OCI-LY7 (cell line): Measurements from ENCODE around the gene ABCC1. TPM values are rescaled to one million over a fixed set of nuclear protein-coding genes. Genes with fewer than 3 reads are reported as not detected.

Source experiments
- BruUV-seq: library from RNA; stranded (reverse); fragments of 400-500 nt; replicated peaks from 2 replicates; lab custom pipeline; 2021; lab: Mats Ljungman, UMichigan
- CTCF ChIA-PET: fragments of 300-600 bp; sonication (Branson Sonifier 250); formaldehyde crosslinking; loops from one replicate; lab custom pipeline; 2022; ENCODE audit warnings: antibody characterized with exemption; ENCODE audit not compliant: unreplicated experiment; lab: Charles Lee
- POLR2A ChIA-PET: fragments of 300-600 bp; sonication (Branson Sonifier 250); formaldehyde crosslinking; loops from one replicate; lab custom pipeline; 2022; ENCODE audit warnings: antibody characterized with exemption; lab: Charles Lee
- DNase-seq: peaks from one replicate; pipeline ENCODE4 v3.0.0-alpha.2; 2015; ENCODE audit warnings: low spot score
- H2AFZ ChIP-seq: fragments of 200-600 bp; sonication (generic), shearing (Covaris generic); 2 replicates; pipeline ENCODE4 v1.6.1; 2014; ENCODE audit warnings: mild to moderate bottlenecking, antibody characterized with exemption, low read length, moderate library complexity
- H3K27ac ChIP-seq: fragments of 200-600 bp; sonication (generic); 2 replicates; pipeline ENCODE4 v1.5.1; 2014; ENCODE audit warnings: mixed run types, low read depth, mild to moderate bottlenecking, moderate library complexity, low read length, inconsistent platforms; ENCODE audit not compliant: poor library complexity, severe bottlenecking
- H3K36me3 ChIP-seq: fragments of 200-600 bp; sonication (generic); 2 replicates; pipeline ENCODE4 v1.6.1; 2014; ENCODE audit warnings: mild to moderate bottlenecking, antibody characterized with exemption, low read length, moderate library complexity, mixed read lengths; ENCODE audit not compliant: insufficient read depth
- H3K4me1 ChIP-seq: fragments of 200-600 bp; sonication (generic); 2 replicates; pipeline ENCODE4 v1.5.1; 2014; ENCODE audit warnings: mild to moderate bottlenecking, low read length; ENCODE audit not compliant: insufficient read depth, poor library complexity, severe bottlenecking
- H3K4me2 ChIP-seq: fragments of 200-600 bp; sonication (generic); 2 replicates; pipeline ENCODE4 v1.6.1; 2014; ENCODE audit warnings: mild to moderate bottlenecking, low read length
- H3K4me3 ChIP-seq: fragments of 200-600 bp; sonication (generic); 2 replicates; pipeline ENCODE4 v1.5.1; 2014; ENCODE audit warnings: mild to moderate bottlenecking, low read depth, low read length; ENCODE audit not compliant: poor library complexity, severe bottlenecking
- H3K79me2 ChIP-seq: fragments of 200-600 bp; sonication (generic); 2 replicates; pipeline ENCODE4 v1.6.1; 2016; ENCODE audit warnings: low read depth, mild to moderate bottlenecking, low read length, moderate library complexity, mixed read lengths; ENCODE audit not compliant: insufficient read depth
- H3K9me2 ChIP-seq: fragments of 200-600 bp; sonication (generic); 2 replicates; pipeline ENCODE4 v1.6.1; 2016; ENCODE audit warnings: mild to moderate bottlenecking, low read length, mixed read lengths; ENCODE audit not compliant: insufficient read depth
- H3K9me3 ChIP-seq: fragments of 200-600 bp; sonication (generic); 2 replicates; pipeline ENCODE4 v1.6.1; 2014; ENCODE audit warnings: mild to moderate bottlenecking, mixed run types, low read length, mixed read lengths
- H4K20me1 ChIP-seq: fragments of 200-600 bp; sonication (generic); 2 replicates; pipeline ENCODE4 v1.6.1; 2014; ENCODE audit warnings: mild to moderate bottlenecking, antibody characterized with exemption, low read length, moderate library complexity, mixed read lengths; ENCODE audit not compliant: insufficient read depth
- EZH2phosphoT487 ChIP-seq: fragments of 200-600 bp; sonication (generic); IDR thresholded peaks from 2 replicates; pipeline ENCODE4 v1.6.1; 2018; ENCODE audit warnings: low read depth, borderline replicate concordance, mild to moderate bottlenecking, mixed run types, antibody characterized with exemption, low read length, moderate library complexity, mixed read lengths
- intact Hi-C: fragments of 100-400 bp; cut with micrococcal nuclease; formaldehyde crosslinking; loops from one replicate; pipeline ENCODE4 v1.10.0; 2022; ENCODE audit not compliant: unreplicated experiment
- total RNA-seq, 2 experiments: library from RNA; depleted of rRNA in 1 of 2; stranded (reverse); fragments of >200 nt in 1 of 2; shearing (Covaris generic) in 1 of 2; gene quantifications; 2 replicates each; pipeline ENCODE4 v1.2.3, GENCODE V29; 2014 to 2022
- TF ChIP-seq, protein P1 (sequence below): fragments of 200-600 bp; sonication (generic); conservative IDR thresholded peaks from 2 replicates; pipeline ENCODE4 v1.5.1; 2014; ENCODE audit warnings: mild to moderate bottlenecking, antibody characterized with exemption, low read length, moderate library complexity, mixed read lengths

Gene ABCC1
- total RNA-seq, 2 experiments from 2014 or later: 39.9 to 71.8 TPM

DNA sequence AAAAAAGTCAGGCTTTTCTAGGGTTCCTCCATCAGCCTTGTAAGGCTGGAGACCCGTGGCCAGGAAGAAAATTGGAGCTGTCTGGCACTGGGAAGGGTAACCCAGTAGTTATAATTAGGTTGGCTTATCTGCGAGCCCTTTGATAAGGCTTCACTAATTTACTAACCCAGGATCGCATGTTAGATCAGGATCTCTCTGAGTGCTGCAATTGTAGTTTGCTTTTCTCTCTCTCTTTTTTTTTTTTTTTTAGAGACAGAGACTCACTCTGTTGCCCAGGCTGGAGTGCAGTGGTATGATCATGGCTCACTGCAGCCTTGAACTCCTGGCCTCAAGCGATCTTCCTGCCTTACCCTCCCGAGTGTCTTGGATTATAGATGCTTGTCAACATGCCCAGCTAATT is 17.0 kb downstream of the ABCC1 start:
- TF ChIP-seq EZH2phosphoT487: no peak
- TF ChIP-seq, protein P1, sequence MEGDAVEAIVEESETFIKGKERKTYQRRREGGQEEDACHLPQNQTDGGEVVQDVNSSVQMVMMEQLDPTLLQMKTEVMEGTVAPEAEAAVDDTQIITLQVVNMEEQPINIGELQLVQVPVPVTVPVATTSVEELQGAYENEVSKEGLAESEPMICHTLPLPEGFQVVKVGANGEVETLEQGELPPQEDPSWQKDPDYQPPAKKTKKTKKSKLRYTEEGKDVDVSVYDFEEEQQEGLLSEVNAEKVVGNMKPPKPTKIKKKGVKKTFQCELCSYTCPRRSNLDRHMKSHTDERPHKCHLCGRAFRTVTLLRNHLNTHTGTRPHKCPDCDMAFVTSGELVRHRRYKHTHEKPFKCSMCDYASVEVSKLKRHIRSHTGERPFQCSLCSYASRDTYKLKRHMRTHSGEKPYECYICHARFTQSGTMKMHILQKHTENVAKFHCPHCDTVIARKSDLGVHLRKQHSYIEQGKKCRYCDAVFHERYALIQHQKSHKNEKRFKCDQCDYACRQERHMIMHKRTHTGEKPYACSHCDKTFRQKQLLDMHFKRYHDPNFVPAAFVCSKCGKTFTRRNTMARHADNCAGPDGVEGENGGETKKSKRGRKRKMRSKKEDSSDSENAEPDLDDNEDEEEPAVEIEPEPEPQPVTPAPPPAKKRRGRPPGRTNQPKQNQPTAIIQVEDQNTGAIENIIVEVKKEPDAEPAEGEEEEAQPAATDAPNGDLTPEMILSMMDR: no peak
- ChIA-PET CTCF (no interaction called here), POLR2A (interaction anchor here (0.7 kb wide), 1 partner anchor 183 kb away, joined by 3 read pairs; no protein-coding TSS in a partner anchor)
- H2AFZ ChIP-seq: no peak overlapping the region
- no peak for DNase-seq
- peaks cover 2% of the 10 kb centered on the region for H3K4me1 ChIP-seq
- intact Hi-C loops: no loop called here
- H3K9me3 ChIP-seq: peaks cover 48% of the 10 kb centered on the region
- no peaks in the 10 kb centered on the region for H3K9me2 ChIP-seq
- H3K79me2 ChIP-seq: peaks cover 86% of the 10 kb centered on the region
- BruUV-seq: no TSS peak
- H3K4me2 ChIP-seq: no peak overlapping the region
- H3K27ac ChIP-seq: no peak overlapping the region
- H3K36me3 ChIP-seq: peaks cover 76% of the 10 kb centered on the region
- H3K4me3 ChIP-seq: no peak overlapping the region
- H4K20me1 ChIP-seq: no peaks in the 10 kb centered on the region

DNA sequence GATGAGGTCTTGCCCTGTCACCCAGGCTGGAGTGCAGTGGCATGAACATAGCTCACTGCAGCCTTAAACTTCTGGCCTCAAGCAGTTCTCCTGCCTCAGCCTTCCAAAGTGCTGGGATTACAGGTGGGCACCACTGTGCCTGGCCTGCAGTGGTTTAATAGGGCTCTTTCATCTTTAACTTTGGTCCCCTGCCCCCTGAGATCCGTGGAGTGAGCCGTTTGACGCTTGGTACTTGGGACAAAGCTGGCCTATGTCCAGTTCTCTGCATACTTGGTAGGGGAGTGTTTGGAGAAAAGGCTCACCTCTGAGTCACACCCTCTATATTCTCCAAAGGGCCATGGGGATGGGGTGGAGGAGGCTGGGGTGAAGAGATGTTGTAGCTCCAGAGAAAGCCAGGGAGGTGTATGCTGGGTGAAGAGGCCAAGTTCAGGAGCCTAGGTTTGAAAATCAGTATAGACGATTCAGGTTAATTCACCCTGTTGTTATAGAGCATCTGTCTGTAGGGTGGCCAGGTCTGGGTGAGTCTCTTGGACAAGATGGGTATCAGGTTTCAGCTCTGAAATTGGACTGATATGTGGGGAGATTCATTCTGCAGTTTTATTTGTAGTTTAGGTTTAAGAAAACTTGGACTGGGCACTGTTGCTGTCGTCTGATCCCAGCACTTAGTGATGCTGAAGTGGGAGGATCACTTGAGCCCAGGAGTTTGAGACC is 17.6 kb downstream of the ABCC1 start:
- TF ChIP-seq, protein P1: no peak
- TF ChIP-seq EZH2phosphoT487: no peak
- H3K4me1 ChIP-seq: no peaks in the 10 kb centered on the region
- H3K36me3 ChIP-seq: peaks cover 76% of the 10 kb centered on the region
- ChIA-PET POLR2A (interaction anchor here (0.7 kb wide), 2 partner anchors 19 to 182 kb away, joined by 3 to 5 read pairs; no protein-coding TSS in a partner anchor), CTCF (no interaction called here)
- no peak overlapping the region for H2AFZ ChIP-seq
- H3K27ac ChIP-seq: no peak overlapping the region
- no peak overlapping the region for H3K4me3 ChIP-seq
- BruUV-seq: no TSS peak
- peaks cover 84% of the 10 kb centered on the region for H3K79me2 ChIP-seq
- H3K4me2 ChIP-seq: no peak overlapping the region
- intact Hi-C loops: no loop called here
- DNase-seq: no peak
- H3K9me3 ChIP-seq: peaks cover 47% of the 10 kb centered on the region
- H3K9me2 ChIP-seq: no peaks in the 10 kb centered on the region
- H4K20me1 ChIP-seq: no peaks in the 10 kb centered on the region
